ENCODE measurements around the gene TTL.

TTL gene

GRCh38 chr2:112584891-112585250 lies 102.9 kb downstream of the TTL start:
- no peak for DNase-seq

DNA sequence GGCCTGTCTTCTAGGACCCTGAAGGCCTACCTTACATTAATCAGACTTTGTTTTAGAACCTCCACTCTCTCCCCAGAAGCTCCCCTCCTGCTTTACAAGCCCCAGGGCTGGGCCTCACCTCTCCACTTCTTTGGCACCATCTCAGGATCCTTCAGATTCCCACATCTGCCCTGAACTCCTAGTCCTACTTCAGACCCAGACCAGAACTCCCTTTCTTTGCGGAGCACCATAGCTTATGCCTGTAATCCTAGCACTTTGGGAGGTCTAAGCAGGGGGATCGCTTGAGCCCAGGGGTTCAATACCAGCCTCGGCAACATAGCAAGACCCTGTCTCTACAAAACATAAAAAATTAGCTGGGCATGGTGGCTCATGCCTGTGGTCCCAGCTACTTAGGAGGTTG lies 103.4 kb downstream of the TTL start:
- DNase-seq: no peak

DNA sequence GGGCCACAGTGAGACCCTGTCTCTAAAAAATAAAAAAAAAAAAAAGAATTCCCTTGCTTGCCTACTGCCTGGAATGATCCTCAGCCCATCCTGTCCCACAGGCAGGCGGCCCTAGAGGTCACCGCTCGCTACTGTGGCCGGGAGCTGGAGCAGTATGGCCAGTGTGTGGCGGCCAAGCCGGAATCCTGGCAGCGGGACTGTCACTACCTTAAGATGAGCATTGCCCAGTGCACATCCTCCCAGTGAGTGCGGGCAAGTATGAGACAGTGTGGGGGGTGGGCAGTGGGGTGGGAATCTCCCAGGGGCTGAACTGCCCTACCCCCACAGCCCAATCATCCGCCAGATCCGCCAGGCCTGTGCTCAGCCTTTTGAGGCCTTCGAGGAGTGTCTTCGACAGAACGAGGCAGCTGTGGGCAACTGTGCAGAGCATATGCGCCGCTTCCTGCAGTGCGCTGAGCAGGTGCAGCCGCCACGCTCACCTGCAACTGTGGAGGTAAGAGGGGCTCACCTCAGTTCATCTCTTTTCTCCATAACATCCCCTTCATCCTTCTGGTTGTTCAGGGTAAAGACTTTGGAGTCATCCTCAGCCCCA lies 104.0 kb downstream of the TTL start:
- no peak for DNase-seq

GRCh38 chr2:112588611-112589045 lies 106.7 kb downstream of the TTL start:
- DNase-seq: no peak
